ENCODE data around the gene VSIG8. TPM values are rescaled to one million over a fixed set of nuclear protein-coding genes. Genes with fewer than 3 reads are reported as not detected.

Gene VSIG8
- total and polyA plus RNA-seq, 9 of the 15 experiments (the other 6 are each of a cell fraction or from before 2014, with no cell fraction given), result not detected

DNA sequence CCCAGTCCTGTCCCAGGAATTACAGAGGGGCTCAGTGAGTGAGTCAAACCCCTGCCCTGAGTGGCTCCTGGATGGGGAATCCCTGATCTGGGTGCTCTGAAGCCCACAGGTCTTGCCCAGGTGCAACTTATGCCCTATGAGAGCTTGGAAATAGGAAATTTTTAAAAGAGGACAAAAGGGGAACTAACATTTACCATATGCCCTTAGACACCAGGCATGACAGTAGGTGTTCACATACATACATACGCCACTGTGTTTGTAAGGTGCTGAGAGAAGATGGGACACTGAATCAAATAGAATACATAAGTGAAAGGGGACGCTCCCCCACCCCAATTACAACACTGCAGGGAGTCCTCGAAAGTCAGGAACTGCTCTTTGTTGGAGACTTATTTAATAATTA, 36.1 kb upstream of the VSIG8 start (continued):
- TF ChIP-seq, protein P1, sequence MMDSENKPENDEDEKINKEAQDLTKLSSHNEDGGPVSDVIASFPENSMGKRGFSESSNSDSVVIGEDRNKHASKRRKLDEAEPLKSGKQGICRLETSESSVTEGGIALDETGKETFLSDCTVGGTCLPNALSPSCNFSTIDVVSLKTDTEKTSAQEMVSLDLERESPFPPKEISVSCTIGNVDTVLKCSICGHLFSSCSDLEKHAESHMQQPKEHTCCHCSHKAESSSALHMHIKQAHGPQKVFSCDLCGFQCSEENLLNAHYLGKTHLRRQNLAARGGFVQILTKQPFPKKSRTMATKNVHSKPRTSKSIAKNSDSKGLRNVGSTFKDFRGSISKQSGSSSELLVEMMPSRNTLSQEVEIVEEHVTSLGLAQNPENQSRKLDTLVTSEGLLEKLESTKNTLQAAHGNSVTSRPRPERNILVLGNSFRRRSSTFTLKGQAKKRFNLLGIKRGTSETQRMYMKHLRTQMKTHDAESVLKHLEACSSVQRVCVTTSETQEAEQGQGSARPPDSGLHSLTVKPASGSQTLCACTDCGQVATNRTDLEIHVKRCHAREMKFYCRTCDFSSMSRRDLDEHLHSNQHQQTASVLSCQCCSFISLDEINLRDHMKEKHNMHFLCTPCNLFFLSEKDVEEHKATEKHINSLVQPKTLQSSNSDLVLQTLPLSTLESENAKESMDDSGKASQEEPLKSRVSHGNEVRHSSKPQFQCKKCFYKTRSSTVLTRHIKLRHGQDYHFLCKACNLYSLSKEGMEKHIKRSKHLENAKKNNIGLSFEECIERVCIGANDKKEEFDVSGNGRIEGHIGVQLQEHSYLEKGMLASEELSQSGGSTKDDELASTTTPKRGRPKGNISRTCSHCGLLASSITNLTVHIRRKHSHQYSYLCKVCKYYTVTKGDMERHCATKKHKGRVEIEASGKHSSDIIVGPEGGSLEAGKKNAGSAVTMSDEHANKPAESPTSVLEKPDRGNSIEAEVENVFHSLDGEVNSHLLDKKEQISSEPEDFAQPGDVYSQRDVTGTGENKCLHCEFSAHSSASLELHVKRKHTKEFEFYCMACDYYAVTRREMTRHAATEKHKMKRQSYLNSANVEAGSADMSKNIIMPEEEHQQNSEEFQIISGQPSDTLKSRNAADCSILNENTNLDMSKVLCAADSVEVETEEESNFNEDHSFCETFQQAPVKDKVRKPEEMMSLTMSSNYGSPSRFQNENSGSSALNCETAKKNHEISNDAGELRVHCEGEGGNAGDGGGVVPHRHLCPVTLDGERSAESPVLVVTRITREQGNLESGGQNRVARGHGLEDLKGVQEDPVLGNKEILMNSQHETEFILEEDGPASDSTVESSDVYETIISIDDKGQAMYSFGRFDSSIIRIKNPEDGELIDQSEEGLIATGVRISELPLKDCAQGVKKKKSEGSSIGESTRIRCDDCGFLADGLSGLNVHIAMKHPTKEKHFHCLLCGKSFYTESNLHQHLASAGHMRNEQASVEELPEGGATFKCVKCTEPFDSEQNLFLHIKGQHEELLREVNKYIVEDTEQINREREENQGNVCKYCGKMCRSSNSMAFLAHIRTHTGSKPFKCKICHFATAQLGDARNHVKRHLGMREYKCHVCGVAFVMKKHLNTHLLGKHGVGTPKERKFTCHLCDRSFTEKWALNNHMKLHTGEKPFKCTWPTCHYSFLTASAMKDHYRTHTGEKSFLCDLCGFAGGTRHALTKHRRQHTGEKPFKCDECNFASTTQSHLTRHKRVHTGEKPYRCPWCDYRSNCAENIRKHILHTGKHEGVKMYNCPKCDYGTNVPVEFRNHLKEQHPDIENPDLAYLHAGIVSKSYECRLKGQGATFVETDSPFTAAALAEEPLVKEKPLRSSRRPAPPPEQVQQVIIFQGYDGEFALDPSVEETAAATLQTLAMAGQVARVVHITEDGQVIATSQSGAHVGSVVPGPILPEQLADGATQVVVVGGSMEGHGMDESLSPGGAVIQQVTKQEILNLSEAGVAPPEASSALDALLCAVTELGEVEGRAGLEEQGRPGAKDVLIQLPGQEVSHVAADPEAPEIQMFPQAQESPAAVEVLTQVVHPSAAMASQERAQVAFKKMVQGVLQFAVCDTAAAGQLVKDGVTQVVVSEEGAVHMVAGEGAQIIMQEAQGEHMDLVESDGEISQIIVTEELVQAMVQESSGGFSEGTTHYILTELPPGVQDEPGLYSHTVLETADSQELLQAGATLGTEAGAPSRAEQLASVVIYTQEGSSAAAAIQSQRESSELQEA (IDR thresholded peaks at IDR 0.05; ENCODE audit: low read depth), result no peak
- TF ChIP-seq GTF2E2 (tag; IDR thresholded peaks at IDR 0.05) (no peak), NR1H2 (CRISPR knock-in tag; IDR thresholded peaks at IDR 0.05) (no peak), THRAP3 (IDR thresholded peaks at IDR 0.05; ENCODE audit: borderline replicate concordance) (no peak), ZBTB17 (CRISPR knock-in tag; IDR thresholded peaks at IDR 0.05) (no peak), FOXP1 (CRISPR knock-in tag; IDR thresholded peaks at IDR 0.05) (no peak), TGIF2 (CRISPR knock-in tag; IDR thresholded peaks at IDR 0.05) (no peak), C11orf30 (IDR thresholded peaks at IDR 0.05; ENCODE audit: low read depth) (no peak), RBM39 (optimal IDR thresholded peaks at IDR 0.05; ENCODE audit: low read depth, low read length) (no peak)
- TF ChIP-seq, protein P2, sequence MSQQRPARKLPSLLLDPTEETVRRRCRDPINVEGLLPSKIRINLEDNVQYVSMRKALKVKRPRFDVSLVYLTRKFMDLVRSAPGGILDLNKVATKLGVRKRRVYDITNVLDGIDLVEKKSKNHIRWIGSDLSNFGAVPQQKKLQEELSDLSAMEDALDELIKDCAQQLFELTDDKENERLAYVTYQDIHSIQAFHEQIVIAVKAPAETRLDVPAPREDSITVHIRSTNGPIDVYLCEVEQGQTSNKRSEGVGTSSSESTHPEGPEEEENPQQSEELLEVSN (IDR thresholded peaks at IDR 0.05; ENCODE audit: borderline replicate concordance in 1 of 2, extremely low read depth in 1 of 2, insufficient read depth in 1 of 2, insufficient read length in 1 of 2, low read depth in 1 of 2, low read length in 1 of 2, poor library complexity in 1 of 2, severe bottlenecking in 1 of 2), result no peak
- TF ChIP-seq, protein P3, sequence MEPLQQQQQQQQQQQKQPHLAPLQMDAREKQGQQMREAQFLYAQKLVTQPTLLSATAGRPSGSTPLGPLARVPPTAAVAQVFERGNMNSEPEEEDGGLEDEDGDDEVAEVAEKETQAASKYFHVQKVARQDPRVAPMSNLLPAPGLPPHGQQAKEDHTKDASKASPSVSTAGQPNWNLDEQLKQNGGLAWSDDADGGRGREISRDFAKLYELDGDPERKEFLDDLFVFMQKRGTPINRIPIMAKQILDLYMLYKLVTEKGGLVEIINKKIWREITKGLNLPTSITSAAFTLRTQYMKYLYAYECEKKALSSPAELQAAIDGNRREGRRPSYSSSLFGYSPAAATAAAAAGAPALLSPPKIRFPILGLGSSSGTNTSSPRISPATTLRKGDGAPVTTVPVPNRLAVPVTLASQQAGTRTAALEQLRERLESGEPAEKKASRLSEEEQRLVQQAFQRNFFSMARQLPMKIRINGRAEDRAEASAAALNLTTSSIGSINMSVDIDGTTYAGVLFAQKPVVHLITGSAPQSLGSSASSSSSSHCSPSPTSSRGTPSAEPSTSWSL (CRISPR knock-in tag; IDR thresholded peaks at IDR 0.05; ENCODE audit: borderline replicate concordance), result no peak
- TF ChIP-seq, protein P4, sequence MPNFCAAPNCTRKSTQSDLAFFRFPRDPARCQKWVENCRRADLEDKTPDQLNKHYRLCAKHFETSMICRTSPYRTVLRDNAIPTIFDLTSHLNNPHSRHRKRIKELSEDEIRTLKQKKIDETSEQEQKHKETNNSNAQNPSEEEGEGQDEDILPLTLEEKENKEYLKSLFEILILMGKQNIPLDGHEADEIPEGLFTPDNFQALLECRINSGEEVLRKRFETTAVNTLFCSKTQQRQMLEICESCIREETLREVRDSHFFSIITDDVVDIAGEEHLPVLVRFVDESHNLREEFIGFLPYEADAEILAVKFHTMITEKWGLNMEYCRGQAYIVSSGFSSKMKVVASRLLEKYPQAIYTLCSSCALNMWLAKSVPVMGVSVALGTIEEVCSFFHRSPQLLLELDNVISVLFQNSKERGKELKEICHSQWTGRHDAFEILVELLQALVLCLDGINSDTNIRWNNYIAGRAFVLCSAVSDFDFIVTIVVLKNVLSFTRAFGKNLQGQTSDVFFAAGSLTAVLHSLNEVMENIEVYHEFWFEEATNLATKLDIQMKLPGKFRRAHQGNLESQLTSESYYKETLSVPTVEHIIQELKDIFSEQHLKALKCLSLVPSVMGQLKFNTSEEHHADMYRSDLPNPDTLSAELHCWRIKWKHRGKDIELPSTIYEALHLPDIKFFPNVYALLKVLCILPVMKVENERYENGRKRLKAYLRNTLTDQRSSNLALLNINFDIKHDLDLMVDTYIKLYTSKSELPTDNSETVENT (CRISPR knock-in tag; IDR thresholded peaks at IDR 0.05), result no peak
- TF ChIP-seq, protein P5, sequence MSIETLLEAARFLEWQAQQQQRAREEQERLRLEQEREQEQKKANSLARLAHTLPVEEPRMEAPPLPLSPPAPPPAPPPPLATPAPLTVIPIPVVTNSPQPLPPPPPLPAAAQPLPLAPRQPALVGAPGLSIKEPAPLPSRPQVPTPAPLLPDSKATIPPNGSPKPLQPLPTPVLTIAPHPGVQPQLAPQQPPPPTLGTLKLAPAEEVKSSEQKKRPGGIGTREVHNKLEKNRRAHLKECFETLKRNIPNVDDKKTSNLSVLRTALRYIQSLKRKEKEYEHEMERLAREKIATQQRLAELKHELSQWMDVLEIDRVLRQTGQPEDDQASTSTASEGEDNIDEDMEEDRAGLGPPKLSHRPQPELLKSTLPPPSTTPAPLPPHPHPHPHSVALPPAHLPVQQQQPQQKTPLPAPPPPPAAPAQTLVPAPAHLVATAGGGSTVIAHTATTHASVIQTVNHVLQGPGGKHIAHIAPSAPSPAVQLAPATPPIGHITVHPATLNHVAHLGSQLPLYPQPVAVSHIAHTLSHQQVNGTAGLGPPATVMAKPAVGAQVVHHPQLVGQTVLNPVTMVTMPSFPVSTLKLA (conservative IDR thresholded peaks at IDR 0.05), result no peak

Measured in K562 (cell line).